ENCODE results near the gene AXL.
"Not testable (repeated sequence)": the region's sequence is repeated elsewhere in the genome, so short reads cannot be mapped to it uniquely, and the experiment has no call there.

Gene AXL

GRCh38 chr19:41206926-41207750 is 11.9 kb upstream of the AXL start:
- DNase-seq = no peak

- no peak for DNase-seq
Measured at GRCh38 chr19:41214161-41214560, 4.9 kb upstream of the AXL start.

- no peak for DNase-seq
Measured at GRCh38 chr19:41217741-41218140, 1.3 kb upstream of the AXL start.

GRCh38 chr19:41218249-41218614 is 791 bp upstream of the AXL start:
- no peak for DNase-seq

- DNase-seq = no peak
Measured at GRCh38 chr19:41219924-41220567, 1.0 kb downstream of the AXL start.

- DNase-seq = no peak
Measured at GRCh38 chr19:41220811-41221210, 1.8 kb downstream of the AXL start.

GRCh38 chr19:41221514-41222205 is 2.6 kb downstream of the AXL start:
- DNase-seq = no peak

GRCh38 chr19:41222240-41222639 is 3.2 kb downstream of the AXL start:
- no peak for DNase-seq

- no peak for DNase-seq
Measured at GRCh38 chr19:41223431-41224234, 4.6 kb downstream of the AXL start.

GRCh38 chr19:41224632-41225031 is 5.6 kb downstream of the AXL start:
- DNase-seq = no peak

- DNase-seq = peak; percentile 31
Measured at GRCh38 chr19:41225238-41226052, 6.4 kb downstream of the AXL start.

GRCh38 chr19:41226053-41226873 is 7.2 kb downstream of the AXL start:
- DNase-seq = peak; percentile 55

- DNase-seq = no peak
Measured at GRCh38 chr19:41226874-41227390, 7.9 kb downstream of the AXL start.

GRCh38 chr19:41228486-41228885 is 9.5 kb downstream of the AXL start:
- DNase-seq = no peak

GRCh38 chr19:41229338-41229737 is 10.3 kb downstream of the AXL start:
- not testable (repeated sequence) for DNase-seq

- DNase-seq = no peak
Measured at GRCh38 chr19:41230067-41230857, 11.2 kb downstream of the AXL start.

- DNase-seq = no peak
Measured at GRCh38 chr19:41232686-41233085, 13.7 kb downstream of the AXL start.

- no peak for DNase-seq
Measured at GRCh38 chr19:41233748-41234240, 14.8 kb downstream of the AXL start.

GRCh38 chr19:41234512-41235168 is 15.6 kb downstream of the AXL start:
- DNase-seq = no peak
